Stimulated activated effector memory CD8-positive, alpha-beta T cell treated with anti-CD3 and anti-CD28 coated beads, Interleukin-12 subunit alpha, Interleukin-12 subunit beta, amount 100 ng/mL, for 72 hours (primary cell): ENCODE results near the gene PTPRR.

ENCODE experiments used
- ATAC-seq: fragments of 150-1000 bp; cut with Tn5 transposase; 2 replicates; pipeline ENCODE4 v1.10.0; 2021
- DNase-seq, 2 donors: peaks; one replicate each; pipeline ENCODE4 v3.0.0; 2021 to 2022; ENCODE audit warnings: low spot score in 2 of 2
- H3K27ac Mint-ChIP-seq: one replicate; pipeline ENCODE4 v1.8.0; 2022; ENCODE audit warnings: mild to moderate bottlenecking, mixed read lengths
- H3K36me3 Mint-ChIP-seq: one replicate; pipeline ENCODE4 v1.8.0; 2022; ENCODE audit warnings: mild to moderate bottlenecking, mixed read lengths
- H3K4me1 Mint-ChIP-seq: one replicate; pipeline ENCODE4 v1.8.0; 2022; ENCODE audit warnings: mixed read lengths
- H3K4me3 Mint-ChIP-seq: one replicate; pipeline ENCODE4 v1.8.0; 2022; ENCODE audit warnings: mild to moderate bottlenecking, mixed read lengths
- H3K9me3 Mint-ChIP-seq: one replicate; pipeline ENCODE4 v1.8.0; 2022; ENCODE audit warnings: mixed read lengths

The PTPRR gene

DNA sequence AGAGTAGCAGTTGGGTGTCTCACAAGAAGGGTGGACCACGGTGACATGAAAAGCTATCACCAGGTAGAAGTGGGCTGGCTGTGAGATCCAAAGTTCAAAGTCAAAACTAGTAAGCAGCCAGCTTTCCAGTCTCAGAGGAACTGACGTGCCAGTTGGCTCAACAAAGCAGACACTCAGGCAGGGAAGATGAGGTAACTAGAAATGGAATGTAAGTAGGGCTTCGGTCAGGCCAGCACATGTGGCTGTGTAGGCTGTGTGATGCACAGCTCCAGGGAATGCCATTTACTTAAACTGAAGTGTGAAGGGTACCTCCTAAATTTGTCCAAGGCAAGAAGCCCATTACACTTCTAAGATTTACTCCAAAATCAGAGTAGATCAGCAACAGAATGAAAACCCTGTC, 43.6 kb downstream of the PTPRR start:
- Mint-ChIP-seq H3K4me1 (no peaks in the 10 kb centered on the region), H3K27ac (no peak overlapping the region), H3K36me3 (no peaks in the 10 kb centered on the region), H3K4me3 (no peak overlapping the region), H3K9me3 (peaks cover 9% of the 10 kb centered on the region)
- DNase-seq = no peak
- ATAC-seq = no peak

DNA sequence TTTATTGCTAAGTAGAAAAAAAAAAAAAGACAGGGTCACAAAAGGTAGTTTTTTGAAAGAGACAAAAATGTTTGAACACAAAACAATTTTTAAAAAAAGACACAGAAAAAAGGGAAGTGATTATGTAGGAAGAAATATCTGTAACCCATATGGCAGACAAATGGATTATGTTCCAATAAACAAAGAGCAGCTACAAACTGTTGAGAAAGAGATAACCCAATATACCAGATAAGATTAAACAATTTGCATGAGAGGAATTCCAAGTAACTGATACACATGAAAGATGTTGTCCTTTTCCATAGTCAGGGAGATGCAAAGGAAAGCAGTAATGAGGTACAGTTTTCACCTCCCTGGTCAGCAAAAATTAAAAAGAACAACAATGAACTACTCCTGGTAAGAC, 44.9 kb downstream of the PTPRR start:
- no peak overlapping the region for H3K4me3 Mint-ChIP-seq
- peaks cover 7% of the 10 kb centered on the region for H3K9me3 Mint-ChIP-seq
- no peak overlapping the region for H3K27ac Mint-ChIP-seq
- no peaks in the 10 kb centered on the region for H3K36me3 Mint-ChIP-seq
- DNase-seq (no peak), ATAC-seq (no peak)
- no peaks in the 10 kb centered on the region for H3K4me1 Mint-ChIP-seq

DNA sequence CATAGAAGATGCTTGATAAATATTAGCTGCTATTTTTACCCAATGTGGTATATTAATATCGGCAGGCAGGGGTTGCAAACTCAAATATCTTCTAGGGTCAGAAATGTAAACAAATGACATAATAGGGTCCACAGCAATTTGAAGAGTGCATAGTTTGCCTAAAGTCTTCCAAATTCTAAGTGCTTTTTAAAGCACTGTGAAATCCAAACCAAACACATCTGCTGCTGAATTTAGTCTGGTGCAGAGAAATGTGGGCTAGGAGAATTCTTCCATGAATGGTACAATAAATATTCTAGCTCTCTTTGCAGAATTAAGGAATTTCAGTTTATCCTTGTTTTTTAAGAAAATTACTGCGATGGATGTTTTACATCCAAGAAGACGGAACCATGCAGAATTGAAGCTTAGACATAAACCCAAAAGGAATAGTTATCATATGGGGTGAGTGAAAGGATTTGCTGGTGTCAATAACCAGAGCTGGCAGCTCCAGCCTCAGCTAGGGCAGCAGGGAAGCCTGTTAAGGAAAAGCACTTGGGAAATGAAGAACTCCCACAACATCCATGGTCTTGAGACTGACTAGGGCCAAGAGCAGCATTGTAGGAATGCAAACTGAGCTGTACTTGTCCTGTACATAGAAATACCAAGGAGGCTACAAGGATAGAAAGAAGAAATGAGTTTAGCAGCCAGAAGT, 65.5 kb downstream of the PTPRR start:
- Mint-ChIP-seq H3K4me1 (no peaks in the 10 kb centered on the region), H3K4me3 (no peak overlapping the region), H3K9me3 (no peaks in the 10 kb centered on the region), H3K36me3 (no peaks in the 10 kb centered on the region), H3K27ac (no peak overlapping the region)
- no peak for ATAC-seq
- DNase-seq = no peak

DNA sequence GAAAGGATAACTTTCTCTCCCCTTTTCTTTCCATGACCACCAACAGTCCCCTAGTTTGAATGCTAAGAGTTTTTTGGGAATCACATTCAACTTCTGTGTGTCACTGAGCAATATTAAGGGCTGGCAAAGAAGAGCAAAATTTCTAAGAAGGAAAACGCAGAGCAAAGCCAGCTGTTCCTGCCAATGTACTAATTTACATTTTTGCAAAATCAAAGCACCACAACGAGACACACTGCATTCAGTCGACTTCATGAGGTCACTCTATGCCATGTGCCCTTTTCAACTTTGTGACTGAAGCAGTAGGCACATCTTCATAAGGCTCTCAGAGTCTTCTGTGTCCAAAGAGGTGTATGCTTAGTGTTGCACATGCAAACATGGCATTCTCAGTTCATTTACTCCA, 66.4 kb downstream of the PTPRR start:
- H3K4me3 Mint-ChIP-seq = no peak overlapping the region
- H3K27ac Mint-ChIP-seq = no peak overlapping the region
- H3K4me1 Mint-ChIP-seq = no peaks in the 10 kb centered on the region
- DNase-seq (no peak), ATAC-seq (no peak)
- no peaks in the 10 kb centered on the region for H3K9me3 Mint-ChIP-seq
- no peaks in the 10 kb centered on the region for H3K36me3 Mint-ChIP-seq

DNA sequence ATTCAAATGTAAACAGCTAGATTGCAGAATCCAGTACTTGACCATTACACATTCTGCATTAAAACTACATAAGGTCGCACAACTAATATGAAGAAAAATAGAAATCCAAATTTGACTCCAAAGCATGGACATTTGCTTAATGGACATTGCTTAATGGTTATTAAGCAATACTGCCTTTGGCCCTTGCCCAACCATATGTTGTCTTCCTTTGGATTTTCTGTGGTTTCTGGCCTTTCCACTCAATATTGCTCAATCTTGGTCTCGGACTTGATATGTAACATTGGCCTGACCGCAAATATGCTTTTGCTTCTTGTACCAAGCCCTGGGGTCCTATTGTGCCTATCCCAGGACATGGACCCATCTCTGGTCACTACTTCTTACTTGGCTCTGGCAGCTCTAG, 67.2 kb downstream of the PTPRR start:
- Mint-ChIP-seq H3K36me3 (no peaks in the 10 kb centered on the region), H3K4me3 (no peak overlapping the region), H3K27ac (no peak overlapping the region), H3K9me3 (no peaks in the 10 kb centered on the region), H3K4me1 (no peaks in the 10 kb centered on the region)
- DNase-seq (no peak), ATAC-seq (no peak)

DNA sequence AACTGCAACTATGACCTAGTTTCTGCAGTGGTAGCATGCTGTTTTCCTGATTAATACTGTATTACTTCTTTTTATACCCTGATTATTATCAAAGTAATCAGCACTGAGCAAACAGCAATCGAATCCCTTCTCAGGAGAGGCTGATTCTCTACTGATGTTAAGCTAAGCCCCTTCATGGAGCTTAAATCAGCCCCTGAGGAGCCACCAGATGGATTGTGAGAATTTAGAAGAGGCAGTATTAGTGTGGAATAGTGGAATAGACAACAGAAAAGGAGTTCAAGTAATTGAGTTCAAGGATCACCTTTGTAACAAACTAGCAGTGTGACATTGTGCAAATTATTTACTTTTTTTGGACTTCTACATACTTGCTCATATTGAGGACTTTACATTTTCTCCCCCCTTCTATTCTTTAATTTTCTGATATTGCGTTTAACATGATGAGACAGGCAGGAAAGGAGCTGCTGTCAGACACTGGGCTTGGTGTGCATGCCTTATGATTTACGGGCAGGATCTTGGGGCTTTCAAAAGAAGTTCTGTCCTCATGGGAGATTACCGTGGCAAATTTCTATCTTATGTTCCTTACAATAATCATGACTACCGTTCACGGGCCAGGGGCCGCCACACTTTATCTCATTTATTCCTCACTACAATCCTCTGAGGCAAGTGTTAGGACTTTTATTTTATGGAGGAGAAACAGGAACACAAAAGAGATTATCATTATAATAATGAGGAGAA, 68.0 kb downstream of the PTPRR start:
- H3K36me3 Mint-ChIP-seq = no peaks in the 10 kb centered on the region
- no peaks in the 10 kb centered on the region for H3K4me1 Mint-ChIP-seq
- ATAC-seq = no peak
- DNase-seq = no peak
- no peak overlapping the region for H3K4me3 Mint-ChIP-seq
- H3K9me3 Mint-ChIP-seq = no peaks in the 10 kb centered on the region
- no peak overlapping the region for H3K27ac Mint-ChIP-seq

DNA sequence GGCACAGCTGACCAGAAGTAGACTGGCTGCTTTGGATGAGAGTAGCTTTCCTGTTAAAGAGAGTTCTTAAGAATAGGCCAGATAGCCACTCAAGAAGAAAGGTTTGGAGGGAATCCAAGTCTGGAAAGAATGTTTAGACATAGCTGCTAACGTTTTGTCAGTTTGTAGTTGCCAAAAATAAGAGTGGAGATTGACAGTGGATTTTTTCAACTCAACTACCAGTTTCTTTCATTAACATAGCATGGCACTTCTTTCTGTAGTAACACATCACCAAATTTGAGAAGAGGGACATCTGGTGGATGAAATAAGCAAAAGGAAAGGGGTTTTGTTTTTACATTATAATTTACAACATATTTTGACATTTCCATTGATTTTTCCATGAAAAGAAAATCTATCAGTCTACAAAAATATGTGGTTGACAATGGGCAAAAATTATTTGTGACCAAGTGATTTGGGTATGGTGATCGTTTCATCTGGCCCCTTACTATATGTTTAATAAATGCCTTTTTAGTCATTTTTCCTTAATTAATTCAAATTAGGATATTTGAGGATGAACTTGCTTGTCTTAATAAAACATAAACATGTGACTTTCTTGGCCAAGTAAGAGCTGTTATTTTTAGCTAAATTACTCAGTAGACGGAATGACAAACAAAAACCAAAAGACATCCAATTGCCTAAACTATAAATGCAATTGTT, 71.1 kb downstream of the PTPRR start:
- H3K4me3 Mint-ChIP-seq = no peak overlapping the region
- H3K4me1 Mint-ChIP-seq = no peaks in the 10 kb centered on the region
- H3K27ac Mint-ChIP-seq = no peak overlapping the region
- no peaks in the 10 kb centered on the region for H3K36me3 Mint-ChIP-seq
- H3K9me3 Mint-ChIP-seq = no peaks in the 10 kb centered on the region
- ATAC-seq (no peak), DNase-seq (no peak)

DNA sequence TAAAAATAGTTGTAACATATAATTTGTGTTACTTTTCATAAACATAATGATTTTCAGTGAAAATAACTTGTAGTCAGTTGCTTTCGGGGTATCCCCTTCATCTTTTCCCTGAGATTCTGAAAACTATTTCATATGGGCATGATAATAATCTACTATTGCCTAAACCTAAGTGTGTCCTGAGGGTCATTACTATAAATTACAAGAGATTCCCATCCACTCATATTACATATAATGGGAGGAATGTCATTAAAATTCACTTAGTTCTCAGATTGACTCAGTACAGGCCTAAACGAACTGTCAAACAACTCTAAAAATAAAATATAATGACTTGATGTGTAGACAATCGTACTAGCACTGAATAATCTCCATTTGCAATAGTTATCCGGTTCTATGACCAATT, 72.7 kb downstream of the PTPRR start:
- no peaks in the 10 kb centered on the region for H3K9me3 Mint-ChIP-seq
- H3K4me3 Mint-ChIP-seq = no peak overlapping the region
- H3K4me1 Mint-ChIP-seq = no peaks in the 10 kb centered on the region
- no peaks in the 10 kb centered on the region for H3K36me3 Mint-ChIP-seq
- DNase-seq (no peak), ATAC-seq (no peak)
- no peak overlapping the region for H3K27ac Mint-ChIP-seq

DNA sequence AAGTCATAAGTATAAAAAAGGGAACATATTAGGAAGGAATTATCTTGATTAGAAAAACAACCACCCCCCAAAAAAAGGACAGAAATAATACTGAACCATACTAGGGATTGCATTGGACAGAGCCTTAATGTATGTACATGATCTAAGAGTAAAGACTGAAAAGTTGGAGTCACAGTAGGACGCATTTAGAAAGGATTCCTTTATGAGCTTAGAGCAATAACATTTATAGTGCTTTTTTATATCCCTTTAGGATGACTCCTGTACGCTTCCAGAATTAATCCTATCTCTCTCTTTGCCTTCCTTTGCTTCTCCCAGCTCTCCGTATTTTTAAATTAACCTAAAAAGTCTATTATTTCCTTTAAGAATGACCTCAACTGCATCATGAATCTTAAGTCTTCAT, 75.3 kb downstream of the PTPRR start:
- no peak for ATAC-seq
- no peaks in the 10 kb centered on the region for H3K36me3 Mint-ChIP-seq

DNA sequence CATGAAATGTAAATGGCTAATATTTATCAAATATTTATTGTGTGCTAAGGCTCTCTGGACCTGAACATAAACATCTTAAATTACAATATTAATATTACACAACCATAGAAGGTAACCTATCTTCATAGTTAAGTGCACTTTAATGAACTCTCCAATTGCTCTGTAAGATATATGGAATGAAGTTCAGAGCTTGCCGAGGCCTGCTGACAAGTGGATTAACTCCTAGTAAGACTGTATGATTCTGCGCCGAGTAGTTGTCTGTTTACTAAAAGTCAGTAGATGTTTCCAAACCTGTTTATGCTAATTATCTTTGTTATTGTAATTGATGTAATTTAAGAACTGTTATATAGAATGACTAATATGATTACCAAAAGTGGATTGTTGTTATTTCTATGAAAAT, 77.2 kb downstream of the PTPRR start:
- Mint-ChIP-seq H3K27ac (no peak overlapping the region), H3K36me3 (no peaks in the 10 kb centered on the region), H3K9me3 (no peaks in the 10 kb centered on the region), H3K4me3 (no peak overlapping the region), H3K4me1 (no peaks in the 10 kb centered on the region)
- DNase-seq (no peak), ATAC-seq (no peak)

More for the DNA sequence above, 75.3 kb downstream of the PTPRR start:
- no peak for DNase-seq
- H3K4me1 Mint-ChIP-seq = no peaks in the 10 kb centered on the region
- no peaks in the 10 kb centered on the region for H3K9me3 Mint-ChIP-seq
- no peak overlapping the region for H3K27ac Mint-ChIP-seq
- no peak overlapping the region for H3K4me3 Mint-ChIP-seq

DNA sequence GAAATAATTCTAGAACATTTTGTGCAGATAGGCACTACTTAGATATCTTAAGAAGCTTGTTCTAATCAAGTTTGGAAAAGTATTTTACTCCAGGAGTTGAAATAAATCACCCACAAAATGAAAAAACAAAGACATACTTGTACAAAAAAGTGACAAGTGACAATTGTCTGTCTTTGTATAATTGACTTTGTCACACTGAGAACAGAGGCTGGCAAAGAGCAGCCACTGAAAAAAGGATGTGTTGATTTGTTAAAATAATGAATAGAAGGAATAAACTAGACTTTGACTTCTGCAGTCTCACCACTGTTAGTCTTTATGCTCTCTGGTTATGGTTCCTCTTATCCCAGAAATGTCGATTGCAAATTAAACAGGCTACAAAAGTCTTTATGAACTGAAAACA, 77.6 kb downstream of the PTPRR start:
- Mint-ChIP-seq H3K4me1 (no peaks in the 10 kb centered on the region), H3K36me3 (no peaks in the 10 kb centered on the region), H3K9me3 (no peaks in the 10 kb centered on the region), H3K27ac (no peak overlapping the region), H3K4me3 (no peak overlapping the region)
- DNase-seq (no peak), ATAC-seq (no peak)

DNA sequence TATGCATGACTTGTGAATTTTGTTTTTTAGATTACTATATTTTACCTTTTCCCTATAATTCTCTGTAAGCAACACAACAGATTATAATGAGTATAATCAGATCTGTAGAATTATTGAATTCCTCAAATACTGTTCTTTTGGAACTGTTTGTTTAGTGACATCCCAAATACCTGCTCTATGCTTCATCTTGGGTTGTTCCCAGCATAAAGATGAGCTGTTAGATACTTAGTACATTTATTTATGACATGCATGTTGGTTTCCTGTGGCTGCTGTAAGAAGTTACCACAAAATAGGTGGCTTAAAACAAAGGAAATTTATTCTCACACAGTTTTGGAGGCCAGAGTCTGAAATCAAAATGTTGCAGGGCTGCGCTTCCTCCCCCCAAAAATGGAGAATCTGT, 78.4 kb downstream of the PTPRR start:
- DNase-seq = no peak
- no peaks in the 10 kb centered on the region for H3K9me3 Mint-ChIP-seq
- ATAC-seq = no peak
- no peaks in the 10 kb centered on the region for H3K4me1 Mint-ChIP-seq
- H3K36me3 Mint-ChIP-seq = no peaks in the 10 kb centered on the region
- H3K27ac Mint-ChIP-seq = no peak overlapping the region
- no peak overlapping the region for H3K4me3 Mint-ChIP-seq

DNA sequence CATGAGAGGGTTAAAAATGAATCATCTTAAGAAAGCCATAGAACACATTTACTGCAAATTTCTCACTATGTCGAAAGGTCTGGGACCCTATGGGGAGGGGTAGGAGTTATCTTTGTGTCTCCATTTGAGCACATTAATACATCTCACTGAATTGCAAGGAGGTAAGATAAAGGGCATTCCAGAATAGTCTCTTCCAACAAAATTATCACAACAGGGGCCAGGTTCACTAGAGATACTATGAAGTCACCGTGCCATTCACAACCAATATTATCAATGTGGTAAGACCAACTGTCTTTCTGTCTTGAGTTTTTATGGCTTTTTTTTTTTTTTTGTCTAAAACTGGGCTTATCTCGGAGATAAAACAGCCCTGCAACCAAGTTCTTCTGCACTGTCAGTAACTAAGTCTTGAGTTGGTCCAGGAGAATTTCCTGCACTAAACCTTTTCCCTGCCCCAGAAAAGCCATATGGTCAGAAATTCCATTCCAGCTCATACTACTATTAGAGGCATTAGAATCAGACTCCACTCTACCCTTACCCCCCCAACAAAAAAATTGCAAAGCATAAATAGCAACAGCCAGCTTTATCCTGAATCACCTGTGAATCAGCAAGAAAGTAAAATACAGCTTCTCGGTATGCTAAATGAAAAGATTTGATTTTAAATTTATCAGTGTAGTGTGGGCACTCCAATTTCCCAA, 79.7 kb downstream of the PTPRR start:
- no peaks in the 10 kb centered on the region for H3K4me1 Mint-ChIP-seq
- peaks cover 5% of the 10 kb centered on the region for H3K9me3 Mint-ChIP-seq
- H3K36me3 Mint-ChIP-seq = no peaks in the 10 kb centered on the region
- H3K4me3 Mint-ChIP-seq = no peak overlapping the region
- H3K27ac Mint-ChIP-seq = no peak overlapping the region
- no peak for DNase-seq
- no peak for ATAC-seq

DNA sequence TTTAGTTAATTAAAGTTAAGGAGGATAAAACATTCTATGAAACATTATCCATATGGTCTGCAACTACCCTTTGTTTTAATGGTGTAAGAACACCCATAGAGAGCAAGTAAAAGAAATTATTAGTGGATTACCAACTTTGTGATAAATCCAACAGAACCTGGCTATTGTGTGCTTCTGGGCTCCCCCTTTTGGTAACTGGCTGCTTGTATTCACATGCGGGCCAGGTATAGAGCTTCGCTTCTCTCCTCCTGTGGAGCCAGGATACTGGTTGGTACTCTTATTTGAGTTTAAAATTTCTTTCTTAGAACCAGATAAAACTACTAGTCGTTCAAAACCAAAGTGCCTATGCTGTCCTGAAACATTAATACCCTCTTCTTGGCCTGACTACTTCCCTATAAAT, 81.0 kb downstream of the PTPRR start:
- DNase-seq = no peak
- ATAC-seq = no peak
- peaks cover 5% of the 10 kb centered on the region for H3K9me3 Mint-ChIP-seq
- no peak overlapping the region for H3K4me3 Mint-ChIP-seq
- no peaks in the 10 kb centered on the region for H3K36me3 Mint-ChIP-seq
- H3K4me1 Mint-ChIP-seq = no peaks in the 10 kb centered on the region
- H3K27ac Mint-ChIP-seq = no peak overlapping the region

DNA sequence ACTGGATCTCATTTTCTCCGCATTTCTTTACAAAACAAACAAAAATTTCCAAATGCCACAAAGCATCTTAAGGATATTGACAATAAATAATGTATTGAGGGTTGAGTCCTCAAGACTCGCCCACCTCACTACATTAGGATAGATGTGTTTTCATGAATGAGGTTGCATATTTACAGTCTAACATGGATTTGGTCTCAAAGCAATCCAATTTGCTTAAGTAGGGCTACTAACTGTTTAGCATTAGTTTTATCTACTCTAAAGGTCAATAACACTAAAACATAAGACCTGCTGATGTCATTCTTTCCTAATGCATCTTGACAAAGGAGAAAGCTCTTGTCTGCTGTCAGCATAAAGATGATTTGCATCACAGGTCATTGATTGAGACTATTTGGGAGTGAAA, 82.4 kb downstream of the PTPRR start:
- H3K9me3 Mint-ChIP-seq = peaks cover 5% of the 10 kb centered on the region
- H3K27ac Mint-ChIP-seq = no peak overlapping the region
- H3K36me3 Mint-ChIP-seq = no peaks in the 10 kb centered on the region
- no peaks in the 10 kb centered on the region for H3K4me1 Mint-ChIP-seq
- no peak for DNase-seq
- H3K4me3 Mint-ChIP-seq = no peak overlapping the region
- ATAC-seq = no peak
